ENCODE measurements around the gene MCRS1. TPM values are rescaled to one million over a fixed set of nuclear protein-coding genes. Genes with fewer than 3 reads are reported as not detected.

MCRS1 gene
- total RNA-seq, 2 donors from 2014 or later: 46.6 TPM

GRCh38 chr12:49531745-49532144 lies 36.2 kb downstream of the MCRS1 start:
- H3K9me3 ChIP-seq: no peaks in the 10 kb centered on the region
- no peak for ATAC-seq (ENCODE audit: insufficient number of reproducible peaks, low FRiP score, low read depth)

GRCh38 chr12:49529414-49529813 lies 38.5 kb downstream of the MCRS1 start:
- Histone ChIP-seq H3K4me3 (no peak overlapping the region), H3K27ac (no peak overlapping the region), H3K27me3 (replicated peaks; ENCODE audit: insufficient read depth) (no peaks in the 10 kb centered on the region), H3K9me3 (no peaks in the 10 kb centered on the region), H3K4me1 (ENCODE audit: control insufficient read depth in 1 of 2, low read depth in 2 of 2) (no peaks in the 10 kb centered on the region), H3K36me3 (peaks cover 15% of the 10 kb centered on the region)
- DNase-seq (ENCODE audit: low spot score) (no peak), ATAC-seq (ENCODE audit: insufficient number of reproducible peaks, low FRiP score, low read depth) (no peak)
- no peak for TF ChIP-seq CTCF (IDR thresholded peaks at IDR 0.05)

More at GRCh38 chr12:49531745-49532144, 36.2 kb downstream of the MCRS1 start:
- Histone ChIP-seq H3K4me3 (no peak overlapping the region), H3K27ac (no peak overlapping the region), H3K36me3 (peaks cover 6% of the 10 kb centered on the region), H3K4me1 (ENCODE audit: control insufficient read depth in 1 of 2, low read depth in 2 of 2) (no peaks in the 10 kb centered on the region), H3K27me3 (replicated peaks; ENCODE audit: insufficient read depth) (no peaks in the 10 kb centered on the region)
- DNase-seq (ENCODE audit: low spot score): no peak
- TF ChIP-seq CTCF (IDR thresholded peaks at IDR 0.05): no peak

- Histone ChIP-seq H3K4me1 (ENCODE audit: control insufficient read depth in 1 of 2, low read depth in 2 of 2) (no peaks in the 10 kb centered on the region), H3K36me3 (peaks cover 15% of the 10 kb centered on the region), H3K9me3 (no peaks in the 10 kb centered on the region), H3K4me3 (no peak overlapping the region), H3K27me3 (replicated peaks; ENCODE audit: insufficient read depth) (no peaks in the 10 kb centered on the region), H3K27ac (no peak overlapping the region)
- ATAC-seq (ENCODE audit: insufficient number of reproducible peaks, low FRiP score, low read depth) (no peak), DNase-seq (ENCODE audit: low spot score) (no peak)
- no peak for TF ChIP-seq CTCF (IDR thresholded peaks at IDR 0.05)
Observed at GRCh38 chr12:49527361-49528130, 40.4 kb downstream of the MCRS1 start.

GRCh38 chr12:49525942-49526341 lies 42.0 kb downstream of the MCRS1 start:
- no peaks in the 10 kb centered on the region for H3K27me3 ChIP-seq (replicated peaks; ENCODE audit: insufficient read depth)
- H3K4me3 ChIP-seq: no peak overlapping the region
- no peak for TF ChIP-seq CTCF (IDR thresholded peaks at IDR 0.05)
- H3K4me1 ChIP-seq (ENCODE audit: control insufficient read depth in 1 of 2, low read depth in 2 of 2): no peaks in the 10 kb centered on the region
- peaks cover 15% of the 10 kb centered on the region for H3K36me3 ChIP-seq
- DNase-seq (ENCODE audit: low spot score) (no peak), ATAC-seq (ENCODE audit: insufficient number of reproducible peaks, low FRiP score, low read depth) (no peak)
- H3K27ac ChIP-seq: no peak overlapping the region
- no peaks in the 10 kb centered on the region for H3K9me3 ChIP-seq

GRCh38 chr12:49524660-49525324 lies 43.1 kb downstream of the MCRS1 start:
- Histone ChIP-seq H3K27ac (no peak overlapping the region), H3K4me1 (ENCODE audit: control insufficient read depth in 1 of 2, low read depth in 2 of 2) (no peaks in the 10 kb centered on the region), H3K4me3 (no peak overlapping the region), H3K36me3 (peaks cover 15% of the 10 kb centered on the region), H3K27me3 (replicated peaks; ENCODE audit: insufficient read depth) (no peaks in the 10 kb centered on the region), H3K9me3 (no peaks in the 10 kb centered on the region)
- no peak for TF ChIP-seq CTCF (IDR thresholded peaks at IDR 0.05)
- ATAC-seq (ENCODE audit: insufficient number of reproducible peaks, low FRiP score, low read depth): no peak
- DNase-seq (ENCODE audit: low spot score): no peak
